Measurements from ENCODE around the gene FZR1.

DNA sequence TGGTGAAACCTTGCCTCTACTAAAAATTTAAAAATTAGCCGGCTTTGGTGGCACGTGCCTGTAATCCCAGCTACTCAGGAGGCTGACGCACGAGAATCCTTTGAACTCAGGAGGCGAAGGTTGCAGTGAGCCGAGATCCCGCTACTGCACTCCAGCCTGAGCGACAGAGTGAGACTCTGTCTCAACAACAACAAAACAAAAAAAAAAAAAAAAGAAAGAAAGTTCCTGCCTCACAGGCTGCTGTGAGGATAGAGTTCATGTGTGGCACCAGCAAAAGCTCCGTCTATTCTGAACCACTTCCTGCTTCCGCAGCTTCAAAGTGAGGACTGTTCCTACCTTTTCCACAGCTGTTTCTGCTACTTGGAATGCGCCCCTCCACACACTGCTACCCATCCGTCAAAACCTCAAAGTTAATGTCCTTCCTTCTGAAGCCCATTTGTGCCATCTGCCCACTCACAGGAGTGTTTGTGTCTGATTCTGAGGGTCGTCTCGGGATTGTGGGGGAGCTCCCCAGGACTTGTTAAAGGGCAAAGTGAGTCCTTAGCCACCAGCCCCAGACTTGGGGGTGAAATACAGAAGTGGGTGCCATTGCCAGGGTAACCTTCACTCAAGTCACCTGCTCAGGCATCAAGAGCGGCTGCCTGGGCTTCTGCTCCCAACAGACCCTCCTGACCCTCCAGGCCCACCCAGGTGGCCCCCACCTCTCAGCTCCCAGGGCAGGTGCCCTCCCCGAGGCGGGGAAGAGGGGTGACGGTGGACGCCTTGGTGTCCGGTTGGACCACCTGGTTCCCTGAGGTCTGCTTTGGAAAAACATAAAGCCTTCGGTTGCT is 48.4 kb downstream of the FZR1 start:
- TF ChIP-seq, protein P1, sequence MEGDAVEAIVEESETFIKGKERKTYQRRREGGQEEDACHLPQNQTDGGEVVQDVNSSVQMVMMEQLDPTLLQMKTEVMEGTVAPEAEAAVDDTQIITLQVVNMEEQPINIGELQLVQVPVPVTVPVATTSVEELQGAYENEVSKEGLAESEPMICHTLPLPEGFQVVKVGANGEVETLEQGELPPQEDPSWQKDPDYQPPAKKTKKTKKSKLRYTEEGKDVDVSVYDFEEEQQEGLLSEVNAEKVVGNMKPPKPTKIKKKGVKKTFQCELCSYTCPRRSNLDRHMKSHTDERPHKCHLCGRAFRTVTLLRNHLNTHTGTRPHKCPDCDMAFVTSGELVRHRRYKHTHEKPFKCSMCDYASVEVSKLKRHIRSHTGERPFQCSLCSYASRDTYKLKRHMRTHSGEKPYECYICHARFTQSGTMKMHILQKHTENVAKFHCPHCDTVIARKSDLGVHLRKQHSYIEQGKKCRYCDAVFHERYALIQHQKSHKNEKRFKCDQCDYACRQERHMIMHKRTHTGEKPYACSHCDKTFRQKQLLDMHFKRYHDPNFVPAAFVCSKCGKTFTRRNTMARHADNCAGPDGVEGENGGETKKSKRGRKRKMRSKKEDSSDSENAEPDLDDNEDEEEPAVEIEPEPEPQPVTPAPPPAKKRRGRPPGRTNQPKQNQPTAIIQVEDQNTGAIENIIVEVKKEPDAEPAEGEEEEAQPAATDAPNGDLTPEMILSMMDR (IDR thresholded peaks at IDR 0.05): no peak
- TF ChIP-seq, protein P2, sequence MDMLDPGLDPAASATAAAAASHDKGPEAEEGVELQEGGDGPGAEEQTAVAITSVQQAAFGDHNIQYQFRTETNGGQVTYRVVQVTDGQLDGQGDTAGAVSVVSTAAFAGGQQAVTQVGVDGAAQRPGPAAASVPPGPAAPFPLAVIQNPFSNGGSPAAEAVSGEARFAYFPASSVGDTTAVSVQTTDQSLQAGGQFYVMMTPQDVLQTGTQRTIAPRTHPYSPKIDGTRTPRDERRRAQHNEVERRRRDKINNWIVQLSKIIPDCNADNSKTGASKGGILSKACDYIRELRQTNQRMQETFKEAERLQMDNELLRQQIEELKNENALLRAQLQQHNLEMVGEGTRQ (IDR thresholded peaks at IDR 0.05): no peak
- TF ChIP-seq PHF8 (IDR thresholded peaks at IDR 0.05; ENCODE audit: borderline replicate concordance, low read depth): no peak
- TF ChIP-seq BHLHE40 (IDR thresholded peaks at IDR 0.05; ENCODE audit: low read depth, low read length): no peak
- TF ChIP-seq NPAS2 (CRISPR knock-in tag; IDR thresholded peaks at IDR 0.05; ENCODE audit: borderline replicate concordance): no peak
- no peak for TF ChIP-seq EP300 (IDR thresholded peaks at IDR 0.05)
- TF ChIP-seq POLR2A (IDR thresholded peaks at IDR 0.05; ENCODE audit: low read length): no peak
- no peak for TF ChIP-seq MAFK (IDR thresholded peaks at IDR 0.05; ENCODE audit: partially characterized antibody)
- no peak for TF ChIP-seq CHD2 (IDR thresholded peaks at IDR 0.05; ENCODE audit: low read length, partially characterized antibody)
- no peak for TF ChIP-seq RAD21 (conservative IDR thresholded peaks at IDR 0.05 in 1 of 2, IDR thresholded peaks at IDR 0.05 in 1 of 2)
- no peak for TF ChIP-seq JUNB (IDR thresholded peaks at IDR 0.05)
- TF ChIP-seq, protein P3, sequence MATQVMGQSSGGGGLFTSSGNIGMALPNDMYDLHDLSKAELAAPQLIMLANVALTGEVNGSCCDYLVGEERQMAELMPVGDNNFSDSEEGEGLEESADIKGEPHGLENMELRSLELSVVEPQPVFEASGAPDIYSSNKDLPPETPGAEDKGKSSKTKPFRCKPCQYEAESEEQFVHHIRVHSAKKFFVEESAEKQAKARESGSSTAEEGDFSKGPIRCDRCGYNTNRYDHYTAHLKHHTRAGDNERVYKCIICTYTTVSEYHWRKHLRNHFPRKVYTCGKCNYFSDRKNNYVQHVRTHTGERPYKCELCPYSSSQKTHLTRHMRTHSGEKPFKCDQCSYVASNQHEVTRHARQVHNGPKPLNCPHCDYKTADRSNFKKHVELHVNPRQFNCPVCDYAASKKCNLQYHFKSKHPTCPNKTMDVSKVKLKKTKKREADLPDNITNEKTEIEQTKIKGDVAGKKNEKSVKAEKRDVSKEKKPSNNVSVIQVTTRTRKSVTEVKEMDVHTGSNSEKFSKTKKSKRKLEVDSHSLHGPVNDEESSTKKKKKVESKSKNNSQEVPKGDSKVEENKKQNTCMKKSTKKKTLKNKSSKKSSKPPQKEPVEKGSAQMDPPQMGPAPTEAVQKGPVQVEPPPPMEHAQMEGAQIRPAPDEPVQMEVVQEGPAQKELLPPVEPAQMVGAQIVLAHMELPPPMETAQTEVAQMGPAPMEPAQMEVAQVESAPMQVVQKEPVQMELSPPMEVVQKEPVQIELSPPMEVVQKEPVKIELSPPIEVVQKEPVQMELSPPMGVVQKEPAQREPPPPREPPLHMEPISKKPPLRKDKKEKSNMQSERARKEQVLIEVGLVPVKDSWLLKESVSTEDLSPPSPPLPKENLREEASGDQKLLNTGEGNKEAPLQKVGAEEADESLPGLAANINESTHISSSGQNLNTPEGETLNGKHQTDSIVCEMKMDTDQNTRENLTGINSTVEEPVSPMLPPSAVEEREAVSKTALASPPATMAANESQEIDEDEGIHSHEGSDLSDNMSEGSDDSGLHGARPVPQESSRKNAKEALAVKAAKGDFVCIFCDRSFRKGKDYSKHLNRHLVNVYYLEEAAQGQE (IDR thresholded peaks at IDR 0.05): no peak
- no peak for TF ChIP-seq CEBPB (IDR thresholded peaks at IDR 0.05)

Data from A549 (cell line).